ENCODE results near the gene FAAP100. TPM values are rescaled to one million over a fixed set of nuclear protein-coding genes. Genes with fewer than 3 reads are reported as not detected.

Gene FAAP100
- total RNA-seq, 4 donors from 2014 or later = 3.5 to 31.2 (median 17.3) TPM

DNA sequence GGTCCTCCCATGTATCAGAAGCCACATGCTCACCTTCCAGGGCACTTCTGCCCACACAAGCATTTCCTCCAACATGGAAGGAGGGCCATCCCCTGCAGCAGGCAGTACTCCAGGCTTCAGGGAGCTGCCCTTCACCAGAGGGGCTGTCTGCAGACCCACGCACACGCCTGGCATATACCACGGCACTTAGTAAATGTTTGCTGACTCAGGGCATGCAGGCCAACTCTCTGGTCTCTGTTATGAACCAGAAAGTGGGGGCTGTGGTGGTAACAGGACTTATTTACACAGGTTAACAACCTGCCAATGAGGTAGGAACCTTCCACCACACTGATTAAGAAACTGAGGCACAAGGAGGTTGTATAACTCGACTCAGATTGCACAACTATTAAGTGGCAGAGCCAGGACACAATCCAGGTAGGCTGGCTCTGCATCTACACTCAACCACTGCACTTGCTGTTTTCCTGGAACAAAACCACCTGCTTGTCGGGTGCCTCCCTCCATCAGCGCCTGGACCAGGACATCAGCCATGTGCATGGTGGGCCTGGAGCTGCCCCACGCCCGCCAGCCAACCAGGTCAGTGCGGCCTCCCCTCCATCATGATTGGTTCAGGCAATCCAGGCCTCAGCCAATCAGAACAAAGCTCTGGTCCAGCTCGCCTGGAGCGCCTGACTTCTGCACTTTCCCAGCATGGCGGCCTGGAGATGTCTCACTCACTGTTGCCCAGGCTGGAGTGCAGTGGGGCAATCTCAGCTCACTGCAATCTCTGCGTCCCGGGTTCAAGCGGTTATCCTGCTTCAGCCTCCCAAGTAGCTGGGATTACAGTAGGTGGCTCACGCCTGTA, 58.7 kb downstream of the FAAP100 start:
- Histone ChIP-seq H3K27ac (no peak overlapping the region), H3K4me3 (no peak overlapping the region), H3K9me3 (no peaks in the 10 kb centered on the region), H3K27me3 (no peaks in the 10 kb centered on the region), H3K4me1 (peaks cover 0 to 7% of the 10 kb centered on the region in 2 donors), H3K36me3 (no peaks in the 10 kb centered on the region)
- no peak for TF ChIP-seq POLR2A (IDR thresholded peaks at IDR 0.05)
- TF ChIP-seq, protein P1, sequence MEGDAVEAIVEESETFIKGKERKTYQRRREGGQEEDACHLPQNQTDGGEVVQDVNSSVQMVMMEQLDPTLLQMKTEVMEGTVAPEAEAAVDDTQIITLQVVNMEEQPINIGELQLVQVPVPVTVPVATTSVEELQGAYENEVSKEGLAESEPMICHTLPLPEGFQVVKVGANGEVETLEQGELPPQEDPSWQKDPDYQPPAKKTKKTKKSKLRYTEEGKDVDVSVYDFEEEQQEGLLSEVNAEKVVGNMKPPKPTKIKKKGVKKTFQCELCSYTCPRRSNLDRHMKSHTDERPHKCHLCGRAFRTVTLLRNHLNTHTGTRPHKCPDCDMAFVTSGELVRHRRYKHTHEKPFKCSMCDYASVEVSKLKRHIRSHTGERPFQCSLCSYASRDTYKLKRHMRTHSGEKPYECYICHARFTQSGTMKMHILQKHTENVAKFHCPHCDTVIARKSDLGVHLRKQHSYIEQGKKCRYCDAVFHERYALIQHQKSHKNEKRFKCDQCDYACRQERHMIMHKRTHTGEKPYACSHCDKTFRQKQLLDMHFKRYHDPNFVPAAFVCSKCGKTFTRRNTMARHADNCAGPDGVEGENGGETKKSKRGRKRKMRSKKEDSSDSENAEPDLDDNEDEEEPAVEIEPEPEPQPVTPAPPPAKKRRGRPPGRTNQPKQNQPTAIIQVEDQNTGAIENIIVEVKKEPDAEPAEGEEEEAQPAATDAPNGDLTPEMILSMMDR (IDR thresholded peaks at IDR 0.05) = no peak
- intact Hi-C loops (cut with DNase I; ENCODE audit: low total_unique reads) = no loop called here
- no peak for DNase-seq

DNA sequence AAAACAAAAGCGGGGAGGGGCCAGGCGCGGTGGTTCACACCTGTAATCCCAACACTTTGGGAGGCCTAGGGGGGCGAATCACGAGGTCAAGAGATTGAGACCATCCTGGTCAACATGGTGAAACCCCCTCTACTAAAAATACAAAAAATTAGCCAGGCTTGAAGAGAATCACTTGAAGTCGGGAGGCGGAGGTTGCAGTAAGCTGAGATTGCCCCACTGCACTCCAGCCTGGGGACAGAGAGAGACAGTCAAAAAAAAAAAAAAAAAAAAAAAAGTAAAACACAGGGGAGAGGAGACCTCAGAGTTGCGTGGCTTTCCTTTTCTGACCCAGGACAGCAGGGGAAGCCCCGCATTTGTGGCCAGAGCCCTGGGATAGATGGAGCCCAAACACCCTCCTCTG, 59.4 kb downstream of the FAAP100 start:
- intact Hi-C loops (cut with DNase I; ENCODE audit: low total_unique reads) = no loop called here
- no peaks in the 10 kb centered on the region for H3K27me3 ChIP-seq
- DNase-seq = no peak
- H3K27ac ChIP-seq = no peak overlapping the region
- no peak for TF ChIP-seq POLR2A (IDR thresholded peaks at IDR 0.05)
- TF ChIP-seq, protein P1 (IDR thresholded peaks at IDR 0.05) = no peak
- peaks cover 0 to 11% of the 10 kb centered on the region in 2 donors for H3K4me1 ChIP-seq
- H3K36me3 ChIP-seq = no peaks in the 10 kb centered on the region
- no peak overlapping the region for H3K4me3 ChIP-seq
- no peaks in the 10 kb centered on the region for H3K9me3 ChIP-seq

DNA sequence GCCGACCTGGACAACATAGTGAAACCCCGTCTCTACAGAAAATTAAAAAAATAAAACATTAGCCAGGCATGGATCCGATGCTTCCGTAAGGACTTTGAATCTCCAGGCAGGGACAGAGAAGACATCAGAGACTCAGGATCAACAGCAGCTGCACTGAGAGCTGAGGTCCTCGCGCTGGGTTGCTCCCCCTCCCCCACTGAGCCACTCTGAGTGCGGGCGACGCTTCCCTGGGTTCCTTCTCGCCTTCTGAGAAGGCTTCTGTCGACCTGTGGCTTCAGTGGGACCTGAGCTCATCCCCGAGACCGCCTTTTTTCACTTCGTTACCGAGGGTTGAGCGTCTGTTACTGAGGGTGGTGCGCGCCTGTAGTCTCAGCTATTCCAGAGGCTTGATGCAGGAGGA, 60.0 kb downstream of the FAAP100 start:
- Histone ChIP-seq H3K27ac (no peak overlapping the region), H3K36me3 (no peaks in the 10 kb centered on the region), H3K4me3 (no peak overlapping the region), H3K9me3 (no peaks in the 10 kb centered on the region), H3K4me1 (peaks cover 0 to 16% of the 10 kb centered on the region in 2 donors), H3K27me3 (no peaks in the 10 kb centered on the region)
- TF ChIP-seq POLR2A (IDR thresholded peaks at IDR 0.05) = no peak
- TF ChIP-seq, protein P1 (IDR thresholded peaks at IDR 0.05) = no peak
- intact Hi-C loops (cut with DNase I; ENCODE audit: low total_unique reads) = no loop called here
- no peak for DNase-seq

DNA sequence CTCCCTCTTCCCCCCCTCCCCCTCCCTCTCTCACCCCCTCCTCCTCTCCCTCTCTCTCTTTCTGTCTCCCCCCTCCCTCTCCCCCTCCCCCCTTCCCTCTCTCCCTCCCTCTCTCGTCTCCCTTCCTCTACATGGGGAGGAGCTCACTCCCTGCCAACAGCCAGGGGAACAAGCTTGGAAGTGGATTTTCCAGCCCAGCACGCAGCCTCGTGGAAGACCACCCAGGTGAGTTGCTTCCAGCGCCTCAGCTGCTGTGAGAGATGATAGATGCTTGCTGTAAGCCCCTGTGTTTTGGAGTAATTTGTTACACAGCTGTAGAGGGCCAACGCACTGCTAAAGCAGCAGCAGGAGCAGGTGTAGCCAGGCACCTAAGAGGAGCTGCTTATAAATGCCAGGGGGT, 60.4 kb downstream of the FAAP100 start:
- intact Hi-C loops (cut with DNase I; ENCODE audit: low total_unique reads) = no loop called here
- no peak overlapping the region for H3K27ac ChIP-seq
- no peaks in the 10 kb centered on the region for H3K9me3 ChIP-seq
- H3K27me3 ChIP-seq = no peaks in the 10 kb centered on the region
- no peak overlapping the region for H3K4me3 ChIP-seq
- no peak for DNase-seq
- H3K4me1 ChIP-seq = peaks cover 0 to 16% of the 10 kb centered on the region in 2 donors
- H3K36me3 ChIP-seq = no peaks in the 10 kb centered on the region
- TF ChIP-seq, protein P1 (IDR thresholded peaks at IDR 0.05) = no peak
- TF ChIP-seq POLR2A (IDR thresholded peaks at IDR 0.05) = no peak

DNA sequence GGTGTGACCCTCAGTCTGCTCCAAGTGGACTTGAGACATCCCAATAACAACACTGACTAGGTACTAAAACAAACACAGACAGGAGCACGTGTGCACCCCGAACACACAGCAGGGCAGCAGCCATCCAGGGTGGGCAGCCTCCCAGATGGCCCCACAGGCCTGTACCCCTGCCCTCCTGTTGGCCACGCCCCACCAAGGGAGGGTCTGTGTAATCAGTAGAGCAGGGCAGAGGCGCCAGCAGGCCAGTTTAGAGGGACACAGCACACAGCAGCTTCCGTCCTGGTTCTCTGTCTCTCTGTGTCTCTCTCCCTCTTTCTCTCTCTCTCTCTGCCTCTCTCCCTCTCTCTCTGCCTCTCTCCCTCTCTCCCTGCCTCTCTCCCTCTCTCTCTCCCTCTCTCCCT, 61.0 kb downstream of the FAAP100 start:
- intact Hi-C loops (cut with DNase I; ENCODE audit: low total_unique reads) = no loop called here
- H3K27ac ChIP-seq = no peak overlapping the region
- no peaks in the 10 kb centered on the region for H3K36me3 ChIP-seq

More for the DNA sequence above, 61.0 kb downstream of the FAAP100 start:
- TF ChIP-seq, protein P1 (IDR thresholded peaks at IDR 0.05) = no peak
- no peak for TF ChIP-seq POLR2A (IDR thresholded peaks at IDR 0.05)
- Histone ChIP-seq H3K9me3 (no peaks in the 10 kb centered on the region), H3K27me3 (no peaks in the 10 kb centered on the region), H3K4me1 (peaks cover 0 to 16% of the 10 kb centered on the region in 2 donors), H3K4me3 (no peak overlapping the region)
- DNase-seq = no peak

Data from uterus (tissue), 4 donors.